8988T (cell line): ENCODE data around the gene OR10A6.

Experiments
- DNase-seq: peaks from one replicate; pipeline ENCODE4 v3.0.0; 2011

OR10A6 gene

DNA sequence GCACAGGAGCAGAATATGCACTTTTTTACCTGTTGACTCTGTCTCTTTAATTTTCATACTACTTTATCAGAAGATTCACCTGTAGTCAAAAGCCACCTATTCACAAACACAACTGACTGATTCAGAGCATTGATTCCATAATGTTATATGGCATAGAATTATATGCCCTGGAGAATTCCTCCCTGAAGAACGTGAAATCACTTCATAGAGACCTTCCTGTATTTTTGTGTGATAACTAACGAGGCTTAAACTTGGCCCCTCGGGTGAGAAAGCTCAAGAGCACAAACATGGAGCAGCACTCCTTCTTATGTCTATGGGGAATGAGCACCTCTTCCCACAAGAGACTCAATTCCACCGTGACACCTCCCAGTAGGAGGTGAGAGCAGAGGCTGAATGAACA, at the start of gene OR10A6:
TSS of gene OR10A6 (minus strand) at position 101 of the 400 bp plus-strand sequence. CDS start 2,606 bp downstream, outside the sequence.
- no peak for DNase-seq

DNA sequence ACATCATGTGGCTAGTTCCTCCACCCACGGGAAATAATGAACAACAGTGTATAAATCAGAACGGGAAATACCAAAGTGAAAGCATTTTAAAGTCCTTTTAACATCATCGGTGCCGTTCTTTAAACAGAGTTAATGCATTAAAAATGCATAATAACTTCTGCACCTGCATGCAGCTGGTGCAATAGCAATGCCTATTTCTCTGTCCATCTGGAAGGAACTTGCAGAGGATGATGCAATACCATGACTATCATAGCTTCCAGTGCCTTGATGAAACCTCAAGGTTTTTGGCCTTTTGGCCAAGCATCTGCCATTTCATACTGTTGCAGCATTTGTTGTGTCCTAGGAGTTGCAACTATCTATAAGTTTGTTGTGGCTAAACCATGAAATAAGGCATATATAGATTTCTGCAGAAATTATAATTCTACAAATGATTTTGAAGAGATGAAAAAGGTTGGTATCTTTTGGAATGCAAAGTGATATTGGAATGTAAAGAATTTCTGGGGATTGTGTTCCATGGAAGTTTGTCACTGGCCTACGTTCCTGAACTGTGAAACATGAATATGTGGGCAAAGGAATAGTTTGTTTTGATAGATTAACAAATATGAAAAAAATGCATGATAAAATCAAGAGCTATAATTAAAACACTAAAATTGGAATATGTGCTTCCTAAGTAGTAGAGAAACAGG, 46.3 kb upstream of the OR10A6 start:
- no peak for DNase-seq

- no peak for DNase-seq
Observed at GRCh38 chr11:7974668-7975067, 43.6 kb upstream of the OR10A6 start.

- no peak for DNase-seq
Observed at GRCh38 chr11:7973011-7973410, 41.9 kb upstream of the OR10A6 start.

DNA sequence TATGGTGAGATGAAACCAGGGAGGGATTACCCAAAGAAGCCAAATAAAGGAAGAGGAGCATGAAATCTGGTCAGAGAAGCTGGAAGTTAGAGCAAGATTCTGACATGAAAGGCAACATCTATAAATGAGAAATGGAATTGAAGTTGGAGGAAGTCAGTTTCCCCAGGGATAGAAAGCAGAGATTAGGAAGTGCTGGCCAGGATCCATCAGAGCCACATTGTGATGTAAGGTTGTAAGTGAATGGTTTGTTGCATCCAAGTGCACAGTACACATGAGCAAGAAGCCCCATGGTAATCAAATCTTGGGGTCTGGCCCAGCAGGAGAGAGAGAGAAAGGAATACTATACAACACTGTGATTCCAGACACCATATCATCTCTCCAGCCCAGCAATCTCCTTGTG, 40.8 kb upstream of the OR10A6 start:
- no peak for DNase-seq

DNA sequence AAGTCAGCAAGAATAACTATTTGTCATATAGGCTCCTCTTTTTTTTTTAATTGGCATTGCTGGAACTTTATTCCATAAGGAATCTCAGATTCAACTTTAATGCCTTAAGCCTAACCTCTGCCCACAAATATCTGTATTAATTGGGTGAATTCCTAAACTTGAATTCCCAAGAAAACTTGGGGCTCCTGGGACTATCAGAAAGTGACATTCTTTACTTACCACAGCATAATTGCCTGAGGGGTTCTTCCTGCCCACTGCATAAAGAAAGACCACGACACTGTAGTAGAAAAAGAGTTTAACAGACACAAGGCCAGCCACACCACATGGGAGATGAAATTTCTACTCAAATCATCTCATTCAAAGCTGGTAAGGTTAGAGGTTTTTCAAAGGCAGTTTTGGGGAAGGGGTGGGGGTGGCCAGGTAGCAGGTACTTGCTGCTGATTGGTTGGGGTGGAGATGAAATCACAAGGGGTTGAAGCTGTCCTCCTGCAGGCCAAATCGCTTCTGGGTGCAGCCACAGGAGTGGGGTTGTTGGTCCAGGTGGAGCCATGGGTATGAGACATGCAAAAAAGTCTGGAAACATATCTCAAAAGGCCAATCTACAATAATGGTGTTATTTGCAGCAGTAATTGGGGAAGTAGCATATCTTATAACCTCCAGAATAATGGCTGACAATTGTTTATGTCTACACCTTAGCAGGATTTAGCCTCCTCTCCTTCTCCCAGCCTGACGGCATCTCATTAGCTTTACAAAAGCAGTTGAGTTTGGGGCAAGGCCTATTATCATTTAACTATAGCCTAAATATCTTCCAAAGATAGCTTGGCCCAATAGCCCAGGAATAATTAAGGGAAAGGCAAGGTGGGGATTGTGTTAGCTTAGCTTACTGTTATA, 38.9 kb upstream of the OR10A6 start:
- no peak for DNase-seq

DNA sequence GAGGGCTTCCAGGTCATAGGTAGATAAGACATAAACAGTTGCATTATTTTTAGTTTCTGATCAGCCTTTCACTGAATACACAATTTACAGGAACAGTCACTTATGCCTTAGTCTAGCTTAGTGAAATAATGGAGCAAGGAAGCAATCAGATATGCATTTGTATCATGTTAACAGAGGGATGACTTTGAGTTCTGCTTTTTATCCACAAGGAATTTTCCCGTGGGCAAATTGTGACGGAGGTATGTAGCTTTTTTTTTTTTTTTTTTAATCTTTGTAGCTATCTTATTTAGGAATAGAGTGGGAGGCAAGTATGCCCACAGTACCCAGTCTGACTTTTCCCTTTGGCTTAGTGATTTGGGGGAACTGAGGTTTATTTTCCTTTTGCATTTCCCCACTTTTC, 37.6 kb upstream of the OR10A6 start:
- DNase-seq = no peak

- no peak for DNase-seq
Observed at GRCh38 chr11:7967826-7968225, 36.8 kb upstream of the OR10A6 start.

DNA sequence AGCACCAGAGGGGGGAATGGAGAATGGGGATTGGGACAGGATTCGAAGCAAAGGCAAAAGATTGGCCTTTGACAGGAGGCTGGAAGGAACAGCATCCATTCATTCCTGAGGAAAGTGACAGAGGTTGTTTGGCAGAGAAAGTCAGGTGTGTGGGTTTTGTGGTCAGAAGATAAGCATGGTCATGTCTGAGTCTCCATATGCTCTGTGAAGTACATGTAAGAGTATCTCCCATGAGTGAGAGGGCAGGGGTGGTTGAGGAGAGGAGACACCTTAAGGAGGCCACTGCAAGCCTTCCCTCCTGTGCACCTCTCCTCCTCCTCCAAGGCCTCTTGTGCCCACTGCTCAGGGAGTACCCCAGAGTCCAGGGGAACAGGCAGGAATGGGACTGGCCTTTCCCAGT, 36.0 kb upstream of the OR10A6 start:
- DNase-seq = no peak

DNA sequence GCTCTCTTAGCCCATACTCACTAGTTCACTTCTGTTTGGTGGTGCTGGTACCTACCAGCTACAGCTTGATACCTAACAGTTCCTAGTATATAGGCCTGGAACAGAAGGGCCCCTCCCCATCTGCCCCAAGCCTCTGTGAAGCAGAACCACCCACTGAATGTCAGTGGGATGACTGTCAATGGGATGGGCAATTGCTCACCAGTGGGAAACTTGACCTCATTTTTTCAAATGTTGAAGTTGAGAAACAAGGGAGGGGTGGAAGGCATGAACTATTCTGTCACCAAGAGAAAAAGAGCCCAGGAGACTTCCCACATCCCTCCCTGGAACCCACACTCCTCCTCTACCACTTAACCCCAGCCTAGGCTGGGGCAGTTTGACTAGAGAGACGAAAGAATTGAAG, 34.3 kb upstream of the OR10A6 start, which contains the start of gene NLRP10:
TSS of gene NLRP10 (minus strand) at position 62 of the 400 bp plus-strand sequence. CDS start 1,952 bp downstream, outside the sequence.
- no peak for DNase-seq

DNA sequence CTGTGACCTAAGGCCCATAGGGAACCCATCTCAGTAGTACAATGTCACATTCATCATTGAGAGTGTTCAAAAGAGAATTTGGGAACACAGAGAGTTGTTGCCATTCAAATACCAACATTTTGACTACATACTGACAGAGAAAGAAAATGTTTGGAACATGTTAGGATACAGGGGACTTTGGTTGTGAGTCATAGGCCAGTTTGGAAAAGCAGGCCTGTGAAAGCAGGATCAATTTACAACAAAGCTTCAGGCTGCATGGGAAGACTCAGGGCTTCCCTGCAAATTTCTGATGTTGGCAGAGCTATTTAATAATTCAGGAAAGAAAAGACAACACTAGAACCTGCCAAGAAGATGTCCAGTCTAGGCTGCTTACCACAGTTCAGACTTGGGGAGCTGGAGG, 33.8 kb upstream of the OR10A6 start:
- no peak for DNase-seq

DNA sequence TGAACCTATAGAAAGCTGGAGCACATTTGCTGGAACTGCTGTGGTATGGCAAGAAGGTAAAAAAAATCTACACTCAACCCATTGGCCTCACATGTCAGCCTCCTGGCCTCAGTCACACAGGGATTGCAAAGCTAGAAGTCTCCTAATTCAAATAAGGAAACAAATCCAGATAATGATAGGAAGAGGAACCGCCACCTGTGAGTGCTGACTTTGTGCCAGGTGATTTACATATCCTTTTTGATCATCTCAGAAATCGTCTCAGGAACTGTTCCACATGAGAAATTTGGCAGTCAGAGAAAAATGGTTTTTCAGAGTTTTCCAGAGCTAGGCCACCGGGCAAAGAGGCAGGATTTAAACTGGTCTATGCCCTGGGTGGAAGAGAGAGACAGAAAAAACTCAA, 33.2 kb upstream of the OR10A6 start:
- no peak for DNase-seq

DNA sequence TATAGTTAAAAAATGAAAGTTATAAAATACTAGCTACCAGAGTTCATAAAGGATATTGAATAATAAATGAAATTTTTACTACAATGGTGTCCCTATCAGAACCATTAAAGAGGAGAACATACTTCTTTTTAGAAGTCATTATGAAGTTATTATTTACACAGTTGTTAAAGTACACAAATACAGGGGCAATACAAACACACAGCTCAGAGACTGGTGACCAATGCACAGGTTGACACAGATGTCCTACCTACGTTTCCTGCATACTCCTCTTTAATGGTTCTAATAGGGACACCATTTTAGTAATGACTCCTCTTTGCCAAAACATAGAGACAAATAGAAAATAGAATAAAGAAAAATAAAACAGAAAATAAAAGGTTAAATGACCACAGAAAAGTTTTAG, 24.1 kb upstream of the OR10A6 start:
- no peak for DNase-seq

DNA sequence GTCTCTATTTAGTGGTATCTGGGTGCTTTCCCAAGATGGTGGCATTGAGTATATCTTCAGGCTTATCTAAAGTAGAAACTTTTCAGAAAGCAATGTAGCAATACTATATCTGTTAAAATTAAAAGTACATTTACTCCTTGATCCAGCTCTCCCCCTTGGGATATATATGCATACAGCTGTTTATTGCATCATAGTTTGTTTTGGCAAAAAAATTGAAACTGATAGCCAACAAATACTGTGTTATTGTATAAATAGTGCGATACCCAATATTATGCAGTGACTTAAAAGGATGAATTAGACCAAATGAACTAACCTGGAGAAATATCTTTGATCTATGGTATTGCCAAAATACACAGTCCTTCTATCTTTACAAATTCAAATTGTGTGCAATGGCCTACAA, 18.9 kb upstream of the OR10A6 start:
- no peak for DNase-seq

GRCh38 chr11:7944123-7944522, 13.1 kb upstream of the OR10A6 start:
- DNase-seq = no peak

DNA sequence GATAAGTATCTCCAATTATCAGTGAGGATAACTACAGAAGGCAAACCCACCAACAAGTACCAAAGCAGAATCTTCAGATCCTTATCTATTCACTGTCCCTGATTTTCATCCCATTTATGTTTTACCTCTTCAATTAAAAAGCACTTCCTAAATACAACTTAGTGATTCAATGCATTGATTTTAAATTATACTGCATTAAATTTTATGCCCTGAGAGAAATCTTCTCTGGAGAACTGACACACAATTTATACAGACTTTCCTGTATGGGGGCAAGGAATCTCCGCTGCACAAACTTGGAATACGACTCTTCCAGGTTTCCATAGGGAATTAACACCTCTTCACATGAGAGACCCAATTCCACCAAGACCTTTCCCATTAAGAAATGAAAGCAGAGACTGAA, 10.5 kb upstream of the OR10A6 start, which contains the start of gene OR10A3:
TSS of gene OR10A3 (minus strand) at position 101 of the 400 bp plus-strand sequence. CDS start 2,188 bp downstream, outside the sequence.
- no peak for DNase-seq

GRCh38 chr11:7941146-7941545, 10.1 kb upstream of the OR10A6 start:
- DNase-seq = no peak

- DNase-seq = no peak
Observed at GRCh38 chr11:7936615-7937014, 5.5 kb upstream of the OR10A6 start.

GRCh38 chr11:7927635-7928034, 3.4 kb downstream of the OR10A6 start:
- DNase-seq = no peak

DNA sequence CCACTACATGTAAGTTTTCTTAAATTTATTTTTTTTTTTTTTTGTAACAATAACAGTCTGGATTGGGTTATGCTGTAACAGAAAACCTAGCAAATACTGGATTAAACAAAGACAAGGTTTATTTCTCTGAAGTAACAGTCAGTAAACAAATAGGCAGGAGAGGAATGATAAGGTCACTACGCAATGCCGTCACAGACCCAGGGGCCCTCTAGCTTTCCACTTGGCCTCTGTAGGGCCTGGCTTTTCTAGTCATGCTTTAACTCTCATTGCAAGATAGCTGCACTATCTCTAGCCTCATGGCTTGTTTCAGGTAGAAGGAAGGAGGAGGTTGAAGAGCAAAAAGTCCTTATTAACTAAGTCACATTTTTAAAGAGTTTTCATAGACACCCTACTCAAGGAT, 6.5 kb downstream of the OR10A6 start:
- no peak for DNase-seq

DNA sequence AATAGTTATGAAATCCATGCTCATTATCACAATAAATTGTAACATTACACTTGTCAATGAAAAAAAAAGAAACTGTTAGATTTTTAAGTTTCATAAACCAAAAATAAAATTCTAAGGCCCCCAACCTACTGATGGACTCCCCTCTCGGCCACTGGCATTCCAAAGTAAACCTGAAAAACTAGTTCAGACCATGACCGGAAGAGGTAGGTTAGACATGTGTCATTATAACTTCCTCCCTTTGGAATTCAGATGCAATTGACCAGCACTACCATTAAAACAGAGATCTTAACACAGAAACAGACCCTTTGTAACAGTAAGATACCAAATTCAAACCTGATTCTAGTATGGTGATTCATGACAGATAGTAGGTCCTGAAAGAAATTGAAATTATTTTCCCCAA, 12.9 kb downstream of the OR10A6 start:
- no peak for DNase-seq

DNA sequence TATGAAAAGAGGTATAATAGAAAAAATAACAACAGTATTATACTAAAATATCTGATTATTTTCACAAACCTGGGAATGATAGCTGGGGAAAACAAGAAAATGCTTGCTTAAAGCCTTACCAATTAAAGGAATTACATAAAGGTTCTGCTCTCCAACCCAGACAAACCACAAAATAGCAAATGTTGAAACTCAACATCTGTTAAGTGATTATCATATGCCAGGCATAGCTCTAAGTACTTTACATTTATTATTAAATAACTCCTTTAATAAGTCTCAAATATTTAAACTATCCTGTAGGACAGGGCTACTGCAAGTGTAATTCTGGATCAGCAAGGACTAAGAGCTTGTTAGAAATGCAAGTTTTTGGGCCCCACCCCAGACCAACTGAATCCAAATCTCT, 20.1 kb downstream of the OR10A6 start:
- no peak for DNase-seq

DNA sequence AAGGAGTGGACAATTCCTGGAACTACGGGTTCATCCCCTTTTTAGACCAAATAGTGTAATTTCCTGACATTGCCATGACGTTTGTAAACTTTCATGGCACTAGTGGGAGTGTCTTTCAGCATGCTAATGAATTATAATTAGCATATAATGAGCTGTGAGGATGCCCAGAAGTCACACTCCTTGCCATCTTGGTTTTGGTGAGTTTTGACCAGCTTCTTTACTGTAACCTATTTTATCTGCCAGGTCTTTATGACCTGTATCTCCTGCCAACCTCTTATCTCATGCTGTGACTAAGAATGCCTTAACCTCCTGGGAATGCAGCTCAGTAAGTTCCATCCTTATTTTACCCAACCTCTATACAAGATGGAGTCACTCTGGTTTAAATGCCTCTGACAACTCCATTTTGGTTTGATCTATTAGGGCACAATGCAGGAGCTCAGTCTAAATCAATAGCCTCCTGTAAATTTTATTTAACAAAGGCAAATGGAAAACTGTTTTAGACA, 20.7 kb downstream of the OR10A6 start:
- no peak for DNase-seq
